Hematopoietic multipotent progenitor cell treated with erythropoietin and hydrocortisone succinate and interleukin-3 and kit ligand, for 17 days (in vitro differentiated cells): ENCODE measurements around the gene NLRC5.
"Not testable (repeated sequence)": the region's sequence is repeated elsewhere in the genome, so short reads cannot be mapped to it uniquely, and the experiment has no call there.

Source experiments
- DNase-seq: peaks from one replicate; pipeline ENCODE4 v3.0.0-alpha.2; 2015; ENCODE audit warnings: low spot score

The NLRC5 gene

DNA sequence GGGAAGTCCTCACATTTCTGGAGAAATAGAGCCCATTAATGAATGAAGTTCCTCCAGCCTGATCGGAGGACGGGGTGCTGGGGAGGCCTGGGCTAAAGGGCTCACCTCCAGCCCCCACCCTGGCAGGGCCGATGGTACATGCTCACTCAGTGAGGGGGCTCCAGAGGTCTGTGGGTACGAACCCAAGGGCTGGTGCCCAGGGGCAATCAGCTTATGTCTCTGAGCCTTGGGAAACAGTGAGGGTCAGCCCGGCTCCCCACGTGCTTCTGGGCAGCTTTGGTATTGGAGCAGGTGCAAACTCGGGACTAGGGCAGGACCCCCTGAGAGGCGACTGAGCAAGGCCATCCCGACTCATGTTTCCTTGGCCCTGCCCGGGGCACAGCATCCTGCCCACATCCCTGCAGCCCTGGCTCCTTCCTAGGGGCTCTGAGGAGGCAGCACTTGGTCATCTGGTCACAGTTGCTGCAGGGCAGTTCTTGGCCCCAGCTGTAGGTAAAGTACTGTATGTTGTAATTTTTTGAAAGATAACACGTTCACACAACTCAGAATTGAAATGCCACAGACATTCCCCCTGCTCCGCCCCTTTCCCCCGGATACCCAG is 28.6 kb upstream of the NLRC5 start:
- DNase-seq = no peak

DNA sequence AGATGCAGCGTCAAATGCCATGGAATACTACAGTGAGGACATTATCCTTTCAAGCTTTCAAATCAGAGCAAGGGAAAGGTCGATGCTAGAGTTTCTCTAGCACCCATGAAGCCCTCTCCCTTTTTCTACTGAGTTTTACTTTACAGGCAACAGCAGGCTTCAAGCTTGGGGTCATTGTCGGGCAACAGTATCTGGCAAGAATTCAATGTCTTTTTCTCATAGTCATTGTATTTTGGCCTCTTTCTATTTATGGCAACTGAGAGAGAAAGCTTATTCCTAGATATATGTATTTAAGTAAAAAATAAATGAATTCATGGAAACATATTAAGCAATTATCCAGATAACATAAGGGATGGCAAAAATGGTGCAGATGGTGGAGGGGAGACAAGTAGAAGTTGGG is 28.0 kb upstream of the NLRC5 start:
- DNase-seq = no peak

DNA sequence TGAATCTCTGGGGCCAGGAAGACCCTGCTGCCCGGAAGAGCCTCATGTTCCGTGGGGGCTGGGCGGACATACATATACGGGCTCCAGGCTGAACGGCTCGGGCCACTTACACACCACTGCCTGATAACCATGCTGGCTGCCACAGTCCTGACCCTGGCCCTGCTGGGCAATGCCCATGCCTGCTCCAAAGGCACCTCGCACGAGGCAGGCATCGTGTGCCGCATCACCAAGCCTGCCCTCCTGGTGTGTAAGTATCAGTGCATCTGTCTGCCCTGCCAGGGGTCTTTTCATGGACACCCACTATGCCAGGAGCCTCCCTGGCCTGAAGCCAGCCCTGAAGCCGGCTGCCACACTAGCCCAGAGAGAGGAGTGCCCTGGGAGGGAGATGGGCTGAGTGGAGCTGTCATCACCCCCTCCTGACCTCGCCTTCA is 27.5 kb upstream of the NLRC5 start, which contains the start of gene CETP:
Gene CETP, plus strand, starts transcription at position 100 of the 431 bp plus-strand sequence. Its CDS starts 30 bp downstream, at position 130.
- DNase-seq = no peak

DNA sequence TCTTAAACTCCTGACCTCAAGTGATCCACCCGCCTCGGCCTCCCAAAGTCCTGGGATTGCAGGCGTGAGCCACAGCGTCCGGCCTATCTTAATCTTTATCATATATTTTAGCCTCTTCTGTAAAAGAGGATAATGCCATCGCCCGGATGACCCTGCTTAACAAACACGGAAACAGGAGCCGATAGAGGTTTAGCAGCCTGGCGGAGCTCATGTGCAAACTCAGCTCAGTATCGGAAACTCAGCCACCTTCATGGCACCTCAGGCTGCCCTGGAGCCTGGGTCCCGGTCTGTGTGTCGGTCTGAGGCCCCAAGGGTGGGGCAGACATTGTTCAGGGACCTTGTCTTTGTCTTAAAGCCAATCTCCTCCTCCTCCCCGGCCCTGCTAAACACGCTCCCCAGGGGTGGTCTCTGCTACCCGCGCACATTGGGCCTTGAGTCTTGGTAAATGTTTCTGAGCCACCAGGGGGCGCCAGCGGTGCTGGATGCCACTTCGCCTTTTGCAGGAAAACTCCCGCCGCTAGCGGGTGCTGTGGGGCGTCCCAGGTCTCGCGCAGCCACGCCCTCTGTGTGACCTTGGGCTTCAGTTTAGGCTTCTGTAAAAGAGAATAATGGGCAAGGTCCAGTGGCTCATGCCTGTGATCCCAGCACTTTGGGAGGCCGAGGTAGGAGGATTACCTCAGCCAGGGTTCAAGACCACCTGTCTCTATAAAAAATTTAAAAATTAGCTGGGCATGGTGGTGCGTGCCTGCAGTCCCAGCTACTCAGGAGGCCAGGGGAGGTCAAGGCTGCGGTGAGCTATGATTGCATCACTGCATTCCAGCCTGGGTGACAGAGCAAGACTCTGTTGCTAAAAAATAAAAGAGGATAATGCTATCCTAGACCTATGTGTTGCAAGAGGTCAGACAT is 24.9 kb upstream of the NLRC5 start:
- peak; percentile 92 for DNase-seq

DNA sequence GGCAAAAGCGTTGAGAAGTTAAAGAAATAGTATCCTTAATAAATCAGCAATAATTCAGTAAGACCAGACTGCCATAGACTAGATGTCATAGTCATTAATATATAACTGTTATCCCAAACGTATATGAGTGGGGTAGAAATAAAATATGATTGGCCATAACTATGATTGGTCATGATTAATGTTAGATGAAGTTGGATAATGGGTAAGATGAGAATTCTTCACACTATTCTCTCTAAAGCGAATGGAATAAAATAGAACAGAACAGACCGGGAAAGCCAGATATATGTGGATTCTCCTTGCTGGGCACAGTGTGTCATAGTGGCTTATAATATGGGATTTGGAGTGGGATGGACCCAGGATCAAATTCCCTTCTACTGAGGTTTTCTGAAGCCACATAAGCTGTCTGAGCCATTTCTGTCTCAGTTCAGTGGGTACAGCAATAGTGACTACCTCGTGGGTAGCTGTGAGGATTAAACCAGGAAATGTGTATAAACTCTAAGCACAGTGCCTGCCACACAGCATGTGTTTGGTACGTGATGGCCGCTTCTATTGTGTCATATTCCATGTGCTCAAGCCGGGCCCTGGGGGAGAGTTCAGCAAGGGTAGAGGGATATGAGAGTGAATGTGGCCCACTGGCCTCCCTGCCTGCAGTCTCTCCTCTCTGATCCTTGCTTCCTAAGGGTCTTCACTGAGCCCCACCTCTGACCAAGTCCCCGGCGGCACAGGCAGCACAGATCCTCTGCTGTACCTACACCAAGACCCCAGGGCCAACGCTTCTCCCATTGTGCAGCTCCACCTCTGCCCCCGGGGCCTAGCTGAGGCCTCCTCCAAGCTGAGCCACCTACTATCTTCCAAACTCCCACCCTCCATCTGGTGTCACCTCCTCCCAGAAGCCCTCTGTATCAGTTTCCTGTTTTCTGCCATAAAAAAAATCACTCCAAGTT is 23.9 kb upstream of the NLRC5 start:
- no peak for DNase-seq

DNA sequence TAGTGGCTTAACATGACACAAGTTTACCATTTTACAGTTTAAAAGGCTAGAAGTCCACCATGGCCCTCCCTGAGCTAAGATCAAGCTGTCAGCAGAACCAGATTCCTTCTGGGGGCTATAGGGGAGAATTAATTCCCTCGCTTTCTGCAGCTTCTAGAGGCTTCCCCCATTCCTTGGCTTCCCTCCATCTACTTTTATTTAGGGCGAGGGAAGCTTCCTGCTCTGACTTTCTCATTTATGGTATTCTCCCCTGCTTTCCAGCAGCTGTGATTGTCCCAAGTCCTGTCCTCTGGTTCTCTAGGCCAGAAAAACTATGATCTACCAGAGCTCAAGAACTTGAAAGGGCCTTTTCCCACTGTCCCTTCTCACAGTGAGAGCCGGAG is 23.3 kb upstream of the NLRC5 start:
- no peak for DNase-seq

DNA sequence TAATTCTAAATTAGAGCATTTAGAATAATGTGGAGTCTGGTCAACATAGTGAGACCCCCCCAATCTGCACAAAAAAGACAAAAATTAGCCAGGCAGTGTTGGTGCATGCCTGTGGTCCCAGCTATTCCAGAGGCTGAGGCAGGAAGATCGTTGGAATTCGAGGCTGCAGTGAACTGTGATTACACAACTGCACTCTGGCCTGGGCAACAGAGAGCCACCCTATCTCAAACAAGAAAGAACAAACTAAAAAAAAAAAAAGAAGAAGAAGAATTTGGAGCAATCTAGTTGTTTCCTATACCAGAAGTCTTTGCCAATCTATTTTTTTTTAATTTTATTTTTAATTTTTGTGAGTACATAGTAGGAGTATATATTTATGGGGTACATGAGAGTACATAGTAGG is 21.6 kb upstream of the NLRC5 start:
- DNase-seq = no peak

DNA sequence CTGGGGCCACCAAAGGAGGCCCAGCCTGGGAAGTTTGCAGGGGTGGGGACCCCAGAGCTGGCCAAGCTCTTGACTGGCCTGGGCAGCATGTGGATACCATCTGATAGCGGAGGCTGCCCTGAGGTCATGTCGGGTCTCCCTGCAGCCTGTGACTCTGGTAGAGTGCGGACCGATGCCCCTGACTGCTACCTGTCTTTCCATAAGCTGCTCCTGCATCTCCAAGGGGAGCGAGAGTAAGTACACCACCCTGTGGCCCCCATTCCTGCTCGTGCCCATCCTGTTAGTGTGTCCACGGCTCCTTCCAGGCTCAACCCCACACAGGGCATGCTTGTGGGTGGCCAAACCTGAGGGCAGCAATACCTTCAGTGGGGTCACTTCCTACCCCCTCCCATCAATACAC is 19.6 kb upstream of the NLRC5 start:
- no peak for DNase-seq

DNA sequence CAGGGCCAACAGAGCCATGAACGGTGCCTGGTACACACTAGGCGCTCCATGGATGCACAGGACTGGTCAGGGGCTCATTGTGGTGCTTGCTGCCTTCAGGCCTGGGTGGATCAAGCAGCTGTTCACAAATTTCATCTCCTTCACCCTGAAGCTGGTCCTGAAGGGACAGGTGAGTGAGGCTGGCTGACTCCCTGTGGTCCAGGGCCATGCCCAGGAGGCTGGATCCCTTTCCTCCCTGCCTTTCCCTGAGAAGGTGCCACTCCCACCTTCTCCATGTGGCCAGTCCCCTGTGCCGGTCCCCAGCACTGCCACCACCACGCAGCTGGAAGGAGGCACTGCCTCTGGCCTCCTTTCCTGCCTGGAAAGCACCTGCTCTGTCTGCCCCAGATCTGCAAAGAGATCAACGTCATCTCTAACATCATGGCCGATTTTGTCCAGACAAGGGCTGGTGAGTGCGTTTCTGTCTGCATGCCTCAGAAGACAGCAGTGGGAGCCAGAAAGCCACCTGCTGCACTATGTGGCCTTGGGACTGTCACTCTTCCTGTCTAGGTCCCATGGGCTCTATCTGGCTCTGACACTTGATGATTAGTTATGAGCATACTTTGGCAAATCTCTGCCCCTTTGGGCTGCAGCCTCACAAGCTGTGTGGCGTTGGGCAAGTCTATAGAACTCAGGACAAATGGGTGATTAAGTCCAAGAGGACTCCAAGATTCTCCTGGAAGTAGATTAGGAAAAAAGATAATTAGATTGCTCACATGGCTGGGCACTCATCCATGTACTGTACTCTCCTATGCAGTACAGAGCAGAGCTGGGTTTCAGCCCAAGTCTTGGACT is 18.2 kb upstream of the NLRC5 start:
- no peak for DNase-seq

DNA sequence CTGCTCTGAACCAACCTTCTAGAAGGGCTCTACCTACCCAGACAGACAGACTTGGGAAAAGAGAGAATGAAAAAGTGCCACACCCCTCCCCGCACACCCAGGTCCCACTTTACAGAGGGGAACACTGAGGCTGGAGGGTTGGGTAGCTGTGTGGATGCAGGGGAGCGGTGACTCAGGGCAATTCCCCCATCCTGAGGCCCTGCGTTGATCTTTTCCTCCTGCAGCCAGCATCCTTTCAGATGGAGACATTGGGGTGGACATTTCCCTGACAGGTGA is 17.7 kb upstream of the NLRC5 start:
- DNase-seq = no peak

DNA sequence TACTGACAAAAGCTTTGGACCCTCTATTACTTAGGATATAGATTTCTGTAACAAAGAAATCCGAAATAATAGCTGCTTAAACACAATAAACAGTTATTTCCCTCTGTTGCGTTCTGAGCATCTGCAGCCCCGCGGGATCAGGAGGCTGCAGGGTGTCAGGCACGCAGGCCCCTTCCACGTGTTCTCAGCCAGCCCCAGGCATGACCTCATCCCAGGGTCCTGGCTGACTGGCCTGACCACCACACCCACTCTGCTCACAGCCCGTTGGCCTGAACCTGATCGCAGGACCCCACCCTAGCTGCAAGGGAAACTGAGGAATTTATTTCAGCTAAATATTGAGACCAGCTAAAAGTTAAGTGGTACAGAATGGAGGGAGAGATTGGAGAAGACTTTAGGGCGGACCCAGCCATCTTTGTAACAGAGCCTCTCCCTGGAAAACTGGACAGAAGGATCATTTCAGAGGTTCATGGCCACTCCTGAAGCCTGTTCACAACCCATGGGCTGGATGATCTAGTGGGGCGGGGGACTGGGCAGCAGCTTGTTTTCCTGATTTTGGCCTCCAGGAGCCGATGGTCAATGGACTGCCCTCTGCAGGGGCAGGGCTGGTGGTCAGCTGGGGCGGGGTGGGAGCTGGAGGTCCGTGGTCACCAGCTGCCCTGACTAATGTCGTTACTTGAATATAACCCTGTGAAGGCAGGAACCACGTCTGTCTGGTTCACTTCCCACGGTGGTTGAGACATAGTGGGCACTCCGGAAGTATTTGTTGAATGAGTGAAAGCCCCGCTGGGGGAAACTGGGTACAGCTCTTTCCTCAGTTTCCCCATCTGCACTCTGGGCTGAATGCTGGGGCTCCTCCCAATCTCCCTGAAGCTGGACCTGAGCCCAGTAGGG is 16.7 kb upstream of the NLRC5 start:
- DNase-seq = no peak

DNA sequence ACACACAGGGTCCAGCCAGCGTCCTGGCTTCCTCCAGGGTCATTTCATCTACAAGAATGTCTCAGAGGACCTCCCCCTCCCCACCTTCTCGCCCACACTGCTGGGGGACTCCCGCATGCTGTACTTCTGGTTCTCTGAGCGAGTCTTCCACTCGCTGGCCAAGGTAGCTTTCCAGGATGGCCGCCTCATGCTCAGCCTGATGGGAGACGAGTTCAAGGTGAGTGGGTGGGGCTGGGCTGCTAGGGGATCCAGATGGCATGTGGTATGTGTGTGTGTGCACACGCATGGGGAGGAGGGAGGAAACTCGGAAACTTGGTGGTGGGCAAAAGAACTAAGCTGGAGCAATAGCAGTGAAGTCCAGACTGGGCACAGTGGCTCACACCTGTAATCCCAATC is 16.1 kb upstream of the NLRC5 start:
- DNase-seq = no peak

DNA sequence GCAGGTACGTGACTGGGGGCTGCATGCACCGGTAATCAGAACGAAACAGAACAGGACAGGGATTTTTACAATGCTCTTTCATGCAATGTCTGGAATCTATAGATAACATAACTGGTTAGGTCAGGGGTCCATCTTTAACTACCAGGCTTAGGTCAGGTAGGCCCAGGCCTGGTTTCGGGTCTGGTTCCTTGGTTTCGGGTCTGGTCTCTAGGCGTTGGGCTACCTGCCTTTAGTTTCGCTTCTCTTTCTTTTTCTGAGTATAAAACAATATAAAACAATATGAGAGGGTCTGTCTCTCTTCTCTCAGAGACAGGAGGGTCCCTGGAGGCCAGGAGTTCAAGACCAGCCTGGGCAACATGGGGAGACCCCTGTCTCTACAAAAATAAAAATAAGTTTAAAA is 15.5 kb upstream of the NLRC5 start:
- DNase-seq = not testable (repeated sequence)

DNA sequence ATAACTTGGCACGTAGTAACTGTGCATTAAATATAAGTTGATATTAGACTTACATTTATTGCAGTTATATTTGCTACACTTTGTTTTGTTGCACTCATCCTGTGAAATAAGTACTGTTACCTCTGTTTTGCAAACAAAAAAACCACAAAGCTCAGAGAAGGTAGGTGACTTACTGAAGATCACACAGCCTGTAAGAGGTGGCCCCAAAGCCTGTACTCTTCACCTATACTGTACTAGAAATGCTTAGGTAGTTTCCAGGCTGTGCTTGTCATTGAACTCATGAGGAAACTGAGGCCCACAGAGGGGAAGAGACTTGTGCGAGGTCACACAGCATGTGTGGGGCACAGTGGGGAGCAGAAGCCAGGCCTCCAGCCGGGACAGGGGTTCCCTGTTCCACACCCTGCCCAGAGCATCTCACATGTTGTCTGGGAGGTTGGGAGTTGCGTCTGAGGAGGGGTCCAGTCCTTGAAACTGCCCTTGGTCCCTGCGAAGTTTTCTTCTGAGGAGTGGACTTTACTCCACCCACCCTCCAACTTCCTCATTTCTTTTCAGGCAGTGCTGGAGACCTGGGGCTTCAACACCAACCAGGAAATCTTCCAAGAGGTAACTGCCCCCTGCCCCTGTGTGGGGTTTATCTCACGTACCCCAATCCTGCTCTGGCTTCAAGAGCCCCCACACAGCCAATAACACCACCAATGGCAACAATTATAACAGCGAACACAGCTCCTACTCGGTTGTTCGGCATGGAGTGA is 14.6 kb upstream of the NLRC5 start:
- no peak for DNase-seq

DNA sequence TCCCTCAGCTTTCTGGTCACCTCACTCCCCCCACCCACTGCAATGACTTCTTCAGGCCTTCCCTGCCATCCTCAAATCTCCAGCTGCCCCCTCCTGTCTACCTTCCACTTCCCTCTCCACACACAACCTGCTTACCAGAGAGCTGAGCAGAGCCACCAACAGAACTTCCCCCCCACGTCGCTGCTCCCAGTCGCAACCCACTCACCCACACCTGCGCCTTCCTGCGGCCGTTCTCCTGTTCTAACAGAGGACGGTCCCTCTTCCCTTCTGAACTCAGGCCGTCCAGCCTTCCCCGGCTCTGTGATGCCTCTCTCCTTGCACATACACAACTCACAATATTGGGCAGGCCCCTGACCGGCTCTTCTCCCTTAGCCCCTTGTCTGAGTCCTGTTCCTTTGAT is 13.6 kb upstream of the NLRC5 start:
- DNase-seq = no peak

DNA sequence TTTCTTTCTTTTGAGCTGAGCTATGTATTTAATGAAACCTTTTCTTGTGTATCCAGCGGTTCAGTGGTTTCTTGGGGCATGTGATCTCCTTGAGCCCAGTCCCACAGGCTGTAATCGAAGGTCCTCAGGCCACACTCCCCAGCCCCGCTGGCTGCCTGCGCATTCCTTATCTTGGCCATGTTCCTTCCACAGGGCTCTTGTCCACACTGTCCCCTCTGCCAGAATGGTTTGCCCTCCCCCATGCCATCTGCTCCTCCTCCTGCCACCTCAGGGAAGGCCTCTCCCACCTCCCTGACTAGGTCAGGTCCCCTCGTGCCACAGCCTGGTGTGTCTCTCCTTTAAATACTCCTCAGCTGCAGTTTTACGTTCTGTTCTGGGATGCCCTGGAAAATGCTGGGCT is 12.1 kb upstream of the NLRC5 start:
- no peak for DNase-seq

DNA sequence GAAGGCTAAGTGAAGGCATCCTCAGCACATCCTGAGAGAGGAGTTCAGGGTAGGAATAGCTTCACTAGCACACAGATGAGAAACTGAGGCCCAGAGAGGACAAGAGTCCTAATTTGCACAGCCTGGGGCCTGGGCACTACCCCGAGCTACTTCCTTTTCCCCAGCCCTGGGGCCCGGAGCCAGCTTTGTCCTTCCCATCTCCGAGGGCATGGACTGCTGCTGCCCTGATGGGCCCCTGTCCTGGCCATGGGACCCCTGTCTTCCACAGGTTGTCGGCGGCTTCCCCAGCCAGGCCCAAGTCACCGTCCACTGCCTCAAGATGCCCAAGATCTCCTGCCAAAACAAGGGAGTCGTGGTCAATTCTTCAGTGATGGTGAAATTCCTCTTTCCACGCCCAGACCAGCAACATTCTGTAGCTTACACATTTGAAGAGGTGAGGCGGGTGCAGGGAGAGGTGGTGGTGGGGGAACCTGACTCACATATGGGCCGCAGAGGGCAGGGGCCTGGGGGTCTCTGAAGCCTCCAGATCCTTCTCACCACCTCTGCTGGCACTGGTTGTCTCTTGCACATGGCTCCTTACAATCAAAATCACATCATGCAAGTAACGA is 11.4 kb upstream of the NLRC5 start:
- DNase-seq = no peak

DNA sequence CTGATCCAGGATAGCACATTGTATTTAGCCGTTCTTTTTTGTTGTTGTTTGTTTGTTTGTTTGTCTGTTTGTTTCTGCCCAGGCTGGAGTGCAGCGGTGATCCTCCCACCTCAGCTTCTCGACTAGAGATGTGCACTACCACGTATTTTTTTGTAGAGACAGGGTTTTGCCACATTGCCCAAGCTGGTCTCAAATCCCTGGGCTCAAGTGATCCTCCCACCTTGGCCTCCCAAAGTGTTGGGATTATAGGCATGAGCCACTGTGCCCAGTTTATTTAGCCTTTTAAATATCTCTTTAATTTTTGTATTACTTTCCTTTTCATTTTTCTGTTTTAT is 9.2 kb upstream of the NLRC5 start:
- DNase-seq = no peak

DNA sequence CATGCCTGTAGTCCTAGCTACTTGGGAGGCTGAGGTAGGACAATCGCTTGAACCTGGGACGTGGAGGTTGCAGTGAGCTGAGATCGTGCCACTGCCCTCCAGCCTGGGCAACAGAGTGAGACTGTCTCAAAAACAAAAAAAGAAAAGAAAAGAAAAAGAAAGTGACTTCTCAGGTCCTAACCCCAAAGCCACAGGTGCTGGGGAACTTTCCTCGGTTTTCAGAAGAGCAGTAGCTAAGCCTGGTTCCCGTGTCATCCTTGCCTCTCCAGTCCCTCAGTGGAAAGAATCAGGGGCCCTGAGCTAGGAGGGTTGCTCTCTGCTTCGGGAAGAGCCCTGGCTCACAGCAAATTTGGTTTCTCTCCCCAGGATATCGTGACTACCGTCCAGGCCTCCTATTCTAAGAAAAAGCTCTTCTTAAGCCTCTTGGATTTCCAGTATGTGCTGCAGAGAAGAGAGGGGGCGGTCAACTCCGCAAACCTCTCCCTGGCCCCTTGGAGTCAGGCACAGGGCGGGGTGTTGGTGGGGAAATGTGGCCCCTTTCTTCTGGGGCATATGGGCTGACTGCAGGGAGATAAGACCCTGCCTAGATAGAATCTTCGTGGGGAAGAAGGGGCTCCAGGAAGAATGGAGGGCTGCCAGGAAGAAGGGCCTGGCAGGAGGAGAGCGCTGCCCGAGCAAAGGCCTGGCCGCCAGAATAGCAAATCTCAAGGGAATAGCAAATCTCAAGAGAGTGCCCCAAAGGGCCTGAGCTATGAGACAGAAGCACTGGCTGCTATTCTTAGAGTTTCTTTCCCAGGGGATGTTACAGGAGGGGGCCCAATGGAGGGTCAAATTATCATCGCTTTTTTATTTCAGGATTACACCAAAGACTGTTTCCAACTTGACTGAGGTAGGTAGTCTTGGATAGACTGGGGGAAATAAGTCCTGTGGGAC is 8.3 kb upstream of the NLRC5 start:
- no peak for DNase-seq
